Activated naive CD8-positive, alpha-beta T cell (primary cell): ENCODE measurements around the gene SFT2D1.
"Not testable (repeated sequence)": the region's sequence is repeated elsewhere in the genome, so short reads cannot be mapped to it uniquely, and the experiment has no call there.

Source experiments
- H3K27ac Mint-ChIP-seq: one replicate; pipeline ENCODE4 v1.8.0; 2021; ENCODE audit warnings: mixed read lengths
- H3K27me3 Mint-ChIP-seq: one replicate; pipeline ENCODE4 v1.8.0; 2021; ENCODE audit warnings: mixed read lengths
- H3K36me3 Mint-ChIP-seq: one replicate; pipeline ENCODE4 v1.8.0; 2021; ENCODE audit warnings: mixed read lengths
- H3K4me1 Mint-ChIP-seq: one replicate; pipeline ENCODE4 v1.8.0; 2021; ENCODE audit warnings: low read depth, mixed read lengths
- H3K4me3 Mint-ChIP-seq: one replicate; pipeline ENCODE4 v1.8.0; 2021; ENCODE audit warnings: mild to moderate bottlenecking, mixed read lengths
- H3K9me3 Mint-ChIP-seq: one replicate; pipeline ENCODE4 v1.8.0; 2021; ENCODE audit warnings: low read depth, mixed read lengths

Gene SFT2D1

GRCh38 chr6:166351715-166352285 lies 9.5 kb upstream of the SFT2D1 start:
- H3K27me3 Mint-ChIP-seq: no peaks in the 10 kb centered on the region
- H3K4me1 Mint-ChIP-seq: peaks cover 2% of the 10 kb centered on the region
- H3K9me3 Mint-ChIP-seq: peaks cover 23% of the 10 kb centered on the region
- peaks cover 8% of the 10 kb centered on the region for H3K36me3 Mint-ChIP-seq
- H3K27ac Mint-ChIP-seq: no peak overlapping the region
- no peak overlapping the region for H3K4me3 Mint-ChIP-seq

- H3K9me3 Mint-ChIP-seq: peaks cover 23% of the 10 kb centered on the region
- no peak overlapping the region for H3K4me3 Mint-ChIP-seq
- H3K4me1 Mint-ChIP-seq: peaks cover 4% of the 10 kb centered on the region
- H3K27ac Mint-ChIP-seq: no peak overlapping the region
- H3K27me3 Mint-ChIP-seq: no peaks in the 10 kb centered on the region
- H3K36me3 Mint-ChIP-seq: peaks cover 8% of the 10 kb centered on the region
These were observed 6.1 kb upstream of the SFT2D1 start for GRCh38 chr6:166348305-166348949.

GRCh38 chr6:166346965-166347364 lies 4.6 kb upstream of the SFT2D1 start:
- Mint-ChIP-seq H3K36me3 (peaks cover 8% of the 10 kb centered on the region), H3K9me3 (peaks cover 23% of the 10 kb centered on the region), H3K27me3 (no peaks in the 10 kb centered on the region), H3K27ac (no peak overlapping the region), H3K4me1 (peaks cover 8% of the 10 kb centered on the region), H3K4me3 (no peak overlapping the region)

GRCh38 chr6:166346449-166346848 lies 4.1 kb upstream of the SFT2D1 start:
- Mint-ChIP-seq H3K27ac (no peak overlapping the region), H3K4me3 (no peak overlapping the region), H3K9me3 (peaks cover 18% of the 10 kb centered on the region), H3K27me3 (no peaks in the 10 kb centered on the region), H3K36me3 (peaks cover 6% of the 10 kb centered on the region), H3K4me1 (peaks cover 11% of the 10 kb centered on the region)

- not testable (repeated sequence) for H3K4me3 Mint-ChIP-seq, H3K36me3 Mint-ChIP-seq, H3K27me3 Mint-ChIP-seq, H3K27ac Mint-ChIP-seq
- Mint-ChIP-seq H3K9me3 (peaks cover 13% of the 10 kb centered on the region), H3K4me1 (peaks cover 13% of the 10 kb centered on the region)
These were observed 3.3 kb upstream of the SFT2D1 start for GRCh38 chr6:166345672-166346071.

GRCh38 chr6:166344921-166345320 lies 2.6 kb upstream of the SFT2D1 start:
- peaks cover 13% of the 10 kb centered on the region for H3K4me1 Mint-ChIP-seq
- H3K4me3 Mint-ChIP-seq, H3K9me3 Mint-ChIP-seq, H3K36me3 Mint-ChIP-seq, H3K27me3 Mint-ChIP-seq, H3K27ac Mint-ChIP-seq: not testable (repeated sequence)

GRCh38 chr6:166344240-166344639 lies 1.9 kb upstream of the SFT2D1 start:
- Mint-ChIP-seq H3K27ac (no peak overlapping the region), H3K9me3 (no peaks in the 10 kb centered on the region), H3K36me3 (no peaks in the 10 kb centered on the region), H3K27me3 (no peaks in the 10 kb centered on the region), H3K4me1 (peaks cover 13% of the 10 kb centered on the region), H3K4me3 (no peak overlapping the region)

- no peaks in the 10 kb centered on the region for H3K36me3 Mint-ChIP-seq
- H3K4me3 Mint-ChIP-seq: peak overlapping the region; percentile 94
- H3K4me1 Mint-ChIP-seq: peaks cover 13% of the 10 kb centered on the region
- H3K9me3 Mint-ChIP-seq: no peaks in the 10 kb centered on the region
- H3K27ac Mint-ChIP-seq: peak overlapping the region; percentile 62
- no peaks in the 10 kb centered on the region for H3K27me3 Mint-ChIP-seq
These were observed 774 bp upstream of the SFT2D1 start for GRCh38 chr6:166343150-166343487.

GRCh38 chr6:166341977-166342348 lies 382 bp downstream of the SFT2D1 start:
- H3K27ac Mint-ChIP-seq: peak overlapping the region; percentile 94
- H3K27me3 Mint-ChIP-seq: no peaks in the 10 kb centered on the region
- peaks cover 5% of the 10 kb centered on the region for H3K36me3 Mint-ChIP-seq
- H3K9me3 Mint-ChIP-seq: no peaks in the 10 kb centered on the region
- H3K4me1 Mint-ChIP-seq: peaks cover 11% of the 10 kb centered on the region
- H3K4me3 Mint-ChIP-seq: peak overlapping the region; percentile 94

GRCh38 chr6:166341464-166341863 lies 881 bp downstream of the SFT2D1 start:
- Mint-ChIP-seq H3K36me3 (peaks cover 5% of the 10 kb centered on the region), H3K27ac (peak overlapping the region; percentile 94), H3K27me3 (no peaks in the 10 kb centered on the region), H3K4me1 (peaks cover 11% of the 10 kb centered on the region), H3K9me3 (no peaks in the 10 kb centered on the region), H3K4me3 (peak overlapping the region; percentile 94)

- Mint-ChIP-seq H3K27ac (no peak overlapping the region), H3K9me3 (no peaks in the 10 kb centered on the region), H3K4me3 (no peak overlapping the region), H3K4me1 (peaks cover 24% of the 10 kb centered on the region), H3K36me3 (peaks cover 18% of the 10 kb centered on the region), H3K27me3 (no peaks in the 10 kb centered on the region)
These were observed 3.5 kb downstream of the SFT2D1 start for GRCh38 chr6:166338854-166339253.

- Mint-ChIP-seq H3K9me3 (no peaks in the 10 kb centered on the region), H3K4me3 (no peak overlapping the region), H3K36me3 (peaks cover 26% of the 10 kb centered on the region), H3K4me1 (peaks cover 38% of the 10 kb centered on the region), H3K27ac (no peak overlapping the region), H3K27me3 (no peaks in the 10 kb centered on the region)
These were observed 5.5 kb downstream of the SFT2D1 start for GRCh38 chr6:166336847-166337246.

GRCh38 chr6:166335378-166336302 lies 6.7 kb downstream of the SFT2D1 start:
- H3K4me3 Mint-ChIP-seq: no peak overlapping the region
- H3K9me3 Mint-ChIP-seq: no peaks in the 10 kb centered on the region
- H3K36me3 Mint-ChIP-seq: peaks cover 26% of the 10 kb centered on the region
- no peaks in the 10 kb centered on the region for H3K27me3 Mint-ChIP-seq
- no peak overlapping the region for H3K27ac Mint-ChIP-seq
- peaks cover 39% of the 10 kb centered on the region for H3K4me1 Mint-ChIP-seq

- Mint-ChIP-seq H3K9me3 (no peaks in the 10 kb centered on the region), H3K27me3 (no peaks in the 10 kb centered on the region), H3K27ac (no peak overlapping the region), H3K4me3 (peak overlapping the region; percentile 42), H3K36me3 (peaks cover 26% of the 10 kb centered on the region), H3K4me1 (peaks cover 39% of the 10 kb centered on the region)
These were observed 7.5 kb downstream of the SFT2D1 start for GRCh38 chr6:166334878-166335277.
